AG09319 (cell line): ENCODE measurements around the gene LLGL2.
"Not testable (repeated sequence)": the region's sequence is repeated elsewhere in the genome, so short reads cannot be mapped to it uniquely, and the experiment has no call there.

ENCODE experiments used
- DNase-seq: peaks from one replicate; pipeline ENCODE4 v3.0.0-alpha.2; 2010; ENCODE audit warnings: low read depth; ENCODE audit errors: extremely low read depth
- TF ChIP-seq, protein P1 (sequence below): IDR thresholded peaks from 2 replicates; pipeline ENCODE4 v1.5.1; 2011; ENCODE audit warnings: low read depth, mild to moderate bottlenecking, inconsistent platforms, low read length, moderate library complexity

The LLGL2 gene

DNA sequence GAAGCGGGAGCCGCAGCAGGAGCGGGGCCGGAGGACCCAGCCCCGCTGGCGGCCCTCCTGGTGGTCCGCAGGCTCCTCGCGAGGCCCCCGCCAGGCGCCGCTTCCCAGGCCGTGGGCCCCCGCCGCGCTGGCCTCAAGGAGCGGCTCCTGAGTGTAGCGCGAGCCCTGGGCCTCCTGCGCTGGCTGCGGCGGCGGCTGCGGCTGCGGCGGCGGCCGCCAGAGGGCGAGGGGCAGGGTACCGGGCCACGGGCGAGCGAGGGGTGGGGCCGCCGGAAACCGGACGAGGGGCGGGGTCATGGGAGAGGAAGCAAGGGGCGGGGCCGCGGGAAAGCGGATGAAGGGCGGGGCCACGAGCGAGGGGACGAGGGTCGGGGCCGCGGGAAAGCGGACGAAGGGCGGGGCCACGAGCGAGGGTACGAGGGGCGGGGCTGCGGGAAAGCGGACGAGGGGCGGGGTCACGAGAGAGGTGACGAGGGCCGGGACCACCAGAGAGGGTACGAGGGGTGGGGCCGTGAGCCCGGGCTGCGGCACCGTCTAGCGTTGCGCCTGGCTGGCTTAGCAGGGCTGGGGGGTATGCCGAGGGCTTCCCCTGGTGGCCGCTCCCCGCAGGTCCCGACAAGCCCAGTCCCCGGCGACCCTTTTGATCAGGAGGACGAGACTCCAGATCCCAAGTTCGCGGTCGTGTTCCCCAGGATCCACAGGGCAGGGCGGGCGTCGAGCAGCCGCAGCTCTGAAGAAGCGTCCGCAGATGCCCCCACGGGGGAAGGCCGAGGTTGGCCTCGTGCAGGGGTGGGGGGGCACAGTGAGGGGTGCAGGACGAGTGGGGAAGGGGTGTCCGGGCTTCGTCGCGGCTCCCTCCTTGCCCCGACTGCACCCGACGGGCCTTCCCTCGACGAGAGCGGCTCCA is 63.8 kb downstream of the LLGL2 start:
- TF ChIP-seq, protein P1, sequence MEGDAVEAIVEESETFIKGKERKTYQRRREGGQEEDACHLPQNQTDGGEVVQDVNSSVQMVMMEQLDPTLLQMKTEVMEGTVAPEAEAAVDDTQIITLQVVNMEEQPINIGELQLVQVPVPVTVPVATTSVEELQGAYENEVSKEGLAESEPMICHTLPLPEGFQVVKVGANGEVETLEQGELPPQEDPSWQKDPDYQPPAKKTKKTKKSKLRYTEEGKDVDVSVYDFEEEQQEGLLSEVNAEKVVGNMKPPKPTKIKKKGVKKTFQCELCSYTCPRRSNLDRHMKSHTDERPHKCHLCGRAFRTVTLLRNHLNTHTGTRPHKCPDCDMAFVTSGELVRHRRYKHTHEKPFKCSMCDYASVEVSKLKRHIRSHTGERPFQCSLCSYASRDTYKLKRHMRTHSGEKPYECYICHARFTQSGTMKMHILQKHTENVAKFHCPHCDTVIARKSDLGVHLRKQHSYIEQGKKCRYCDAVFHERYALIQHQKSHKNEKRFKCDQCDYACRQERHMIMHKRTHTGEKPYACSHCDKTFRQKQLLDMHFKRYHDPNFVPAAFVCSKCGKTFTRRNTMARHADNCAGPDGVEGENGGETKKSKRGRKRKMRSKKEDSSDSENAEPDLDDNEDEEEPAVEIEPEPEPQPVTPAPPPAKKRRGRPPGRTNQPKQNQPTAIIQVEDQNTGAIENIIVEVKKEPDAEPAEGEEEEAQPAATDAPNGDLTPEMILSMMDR: peak; percentile 25

DNA sequence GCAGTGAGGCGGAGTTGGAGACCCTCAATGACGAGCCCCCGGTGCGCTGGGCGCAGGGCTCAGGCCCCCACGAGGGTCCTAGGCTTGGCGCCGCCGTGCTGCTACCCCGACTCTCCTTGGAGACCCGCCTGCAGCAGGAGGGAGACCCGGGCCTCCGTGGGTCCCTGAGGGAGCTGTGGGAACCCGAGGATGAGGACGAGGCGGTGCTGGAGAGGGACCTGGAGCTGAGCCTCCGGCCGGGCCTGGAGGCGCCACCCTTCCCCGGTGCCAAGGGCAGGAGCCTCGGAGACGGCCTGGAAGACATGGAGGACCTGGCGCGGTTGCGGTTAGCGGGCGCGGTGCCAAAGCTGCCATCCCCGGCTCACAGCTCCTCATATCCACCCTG is 64.4 kb downstream of the LLGL2 start:
- DNase-seq: no peak

More for the DNA sequence above, 63.8 kb downstream of the LLGL2 start:
- peak; percentile 62 for DNase-seq

DNA sequence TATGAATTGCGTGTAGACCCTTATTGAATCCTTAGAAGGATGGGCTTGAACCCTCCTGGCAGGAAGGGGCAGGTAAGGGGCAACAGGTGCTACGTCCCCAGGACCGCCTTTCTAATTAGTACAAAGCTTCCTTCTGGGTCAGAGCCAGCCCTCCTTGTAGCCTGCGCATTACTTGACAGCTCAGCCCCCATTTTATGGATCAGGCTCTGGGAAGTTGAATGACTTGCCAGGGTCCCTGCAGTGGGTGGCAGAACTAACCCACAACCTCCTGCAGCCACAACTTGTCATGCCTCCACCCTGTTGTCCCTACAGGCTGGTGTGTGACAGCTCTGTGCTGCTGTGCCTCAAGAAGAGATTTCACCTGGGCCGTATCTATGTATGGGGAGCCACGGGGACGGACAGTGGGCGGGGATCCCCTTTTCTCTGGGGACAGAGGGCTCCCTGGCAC is 64.8 kb downstream of the LLGL2 start:
- TF ChIP-seq, protein P1: no peak
- DNase-seq: no peak

More for the DNA sequence above, 64.4 kb downstream of the LLGL2 start:
- TF ChIP-seq, protein P1: no peak

DNA sequence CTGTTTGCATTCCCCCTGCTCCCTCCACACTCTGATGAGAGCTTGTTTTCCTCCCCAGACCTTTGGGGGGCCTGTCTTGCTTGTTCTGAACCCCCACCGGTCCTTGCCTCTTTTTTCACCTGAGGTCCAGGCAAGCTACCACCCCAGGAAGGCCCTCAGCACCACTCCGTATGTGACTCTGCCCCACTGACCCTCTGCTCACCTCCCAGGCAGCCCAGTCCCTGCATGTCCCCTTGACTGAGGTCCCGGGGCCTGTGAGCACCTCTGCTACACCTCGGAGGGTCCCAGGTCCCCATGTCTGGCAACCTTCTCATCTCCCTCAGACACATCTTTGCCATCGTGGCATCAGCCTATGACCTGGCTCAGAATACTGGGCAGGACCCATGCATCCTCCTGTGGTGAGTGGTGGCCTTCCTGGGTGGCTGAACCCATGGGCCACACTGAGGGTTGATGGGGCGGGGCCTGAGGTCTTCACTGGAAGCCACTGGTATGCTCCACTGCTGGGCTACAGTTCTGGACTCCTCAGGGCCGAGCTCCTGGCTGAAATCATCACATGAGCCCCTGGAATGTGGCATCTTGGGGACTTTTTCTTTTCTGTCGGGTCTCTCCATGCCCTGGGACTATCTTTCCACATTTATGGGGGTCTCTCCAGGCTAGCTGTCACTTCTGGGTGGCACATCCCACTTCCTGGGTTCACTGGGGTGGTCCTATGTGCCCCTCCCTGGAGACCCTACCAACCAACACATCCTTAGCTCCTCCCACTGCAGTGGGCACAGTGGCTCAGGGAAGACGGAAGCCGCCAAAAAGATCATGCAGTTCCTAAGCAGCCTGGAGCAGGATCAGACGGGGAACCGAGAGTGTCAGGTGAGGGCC is 65.6 kb downstream of the LLGL2 start:
- no peak for DNase-seq
- TF ChIP-seq, protein P1: no peak

DNA sequence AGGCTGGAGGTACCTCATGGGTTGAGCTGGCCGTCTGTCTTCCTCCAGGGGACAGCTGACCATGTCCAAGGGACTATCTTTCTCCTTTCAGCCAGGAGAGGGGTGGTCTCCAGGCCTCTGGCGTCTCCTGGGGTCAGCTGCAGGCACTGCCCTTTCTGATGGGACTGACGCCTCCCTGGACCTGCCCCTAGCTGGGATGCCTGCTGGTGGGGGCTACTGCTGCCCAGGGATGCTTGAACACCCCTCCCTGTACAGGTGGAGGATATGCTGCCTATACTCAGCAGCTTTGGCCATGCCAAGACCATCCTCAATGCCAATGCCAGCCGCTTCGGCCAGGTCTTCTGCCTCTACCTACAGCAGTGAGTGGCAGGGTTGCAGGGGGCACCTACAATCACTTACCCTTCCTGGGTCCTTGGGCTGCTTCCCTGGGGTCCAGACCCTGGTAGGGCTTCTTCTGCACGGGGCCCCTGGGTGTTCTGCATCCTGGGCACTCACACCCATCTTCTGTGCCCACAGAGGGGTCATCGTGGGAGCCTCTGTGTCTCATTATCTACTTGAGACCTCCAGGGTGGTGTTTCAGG is 66.3 kb downstream of the LLGL2 start:
- TF ChIP-seq, protein P1: no peak
- DNase-seq: no peak

DNA sequence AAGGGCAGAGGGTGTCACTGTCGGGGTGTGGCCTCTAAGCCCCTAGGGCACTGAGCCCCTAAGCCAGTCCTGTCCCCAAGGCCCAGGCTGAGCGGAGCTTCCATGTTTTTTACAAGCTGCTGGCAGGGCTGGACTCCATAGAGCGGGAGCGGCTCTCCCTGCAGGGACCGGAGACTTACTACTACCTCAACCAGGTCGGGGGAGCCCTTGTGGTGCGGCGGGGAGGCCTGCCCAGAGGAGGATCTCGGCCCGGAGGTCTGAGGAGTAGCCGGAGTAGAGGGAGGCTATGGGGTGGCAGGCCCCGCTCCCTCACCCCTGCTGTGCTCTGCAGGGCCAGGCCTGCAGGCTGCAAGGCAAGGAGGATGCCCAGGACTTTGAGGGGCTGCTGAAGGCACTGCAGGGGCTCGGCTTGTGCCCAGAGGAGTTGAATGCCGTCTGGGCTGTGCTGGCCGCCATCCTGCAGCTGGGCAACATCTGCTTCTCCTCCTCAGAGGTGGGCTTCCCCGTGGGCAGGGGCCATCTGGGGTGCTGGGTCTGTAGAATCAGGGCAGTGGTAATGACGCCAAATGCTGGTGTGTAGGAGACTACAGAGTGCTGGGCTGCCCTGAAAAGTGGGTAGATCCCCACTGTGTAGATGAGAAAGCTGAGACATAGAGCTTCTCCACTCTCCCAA is 67.0 kb downstream of the LLGL2 start:
- DNase-seq: no peak
- TF ChIP-seq, protein P1: no peak

DNA sequence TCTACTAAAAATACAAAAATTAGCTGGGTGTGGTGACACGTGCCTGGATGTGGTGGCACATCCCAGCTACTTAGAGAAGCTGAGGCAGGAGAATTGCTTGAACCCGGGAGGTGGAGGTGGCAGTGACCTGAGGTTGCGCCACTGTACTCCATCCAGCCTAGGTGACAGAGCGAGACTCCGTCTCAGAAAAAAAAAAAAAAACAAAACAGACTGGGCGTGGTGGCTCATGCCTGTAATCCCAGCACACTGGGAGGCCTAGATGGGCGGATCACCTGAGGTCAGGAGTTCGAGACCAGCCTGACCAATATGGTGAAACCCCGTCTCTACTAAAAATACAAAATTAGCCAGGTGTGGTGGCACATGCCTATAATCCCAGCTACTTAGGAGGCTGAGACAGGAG is 67.9 kb downstream of the LLGL2 start:
- DNase-seq: not testable (repeated sequence)
